Inflammatory macrophage (primary cell): ENCODE data around the gene STRA6.

Source experiments
- DNase-seq, 2 donors: peaks; one replicate each; pipeline ENCODE4 v3.0.0-alpha.2; 2020 to 2022
- total RNA-seq, 18 experiments: gene quantifications; one replicate each; lab custom pipeline; 2026; ENCODE audit warnings: mixed read lengths in 6 of 18, inconsistent platforms in 2 of 18; lab: John Stamatoyannopoulos, UW

STRA6 gene
- total RNA-seq, result 0 to 0.18 (median 0.03) reads per million in 18 experiments

GRCh38 chr15:74202452-74203401 is at the start of gene STRA6:
STRA6 (minus strand) TSS chr15:74202787; CDS start chr15:74202267, 520 bp downstream.
- DNase-seq, result peak in 1 of 2 donors; percentile 33

GRCh38 chr15:74252291-74252690 is 49.7 kb upstream of the STRA6 start:
- no peak for DNase-seq

GRCh38 chr15:74251131-74251811 is 48.7 kb upstream of the STRA6 start:
- DNase-seq, result no peak

- no peak for DNase-seq
These were observed 47.7 kb upstream of the STRA6 start for GRCh38 chr15:74250266-74250665.

GRCh38 chr15:74245342-74245931 is 42.9 kb upstream of the STRA6 start:
- no peak for DNase-seq

GRCh38 chr15:74244822-74245341 is 42.3 kb upstream of the STRA6 start:
- no peak for DNase-seq

GRCh38 chr15:74243431-74243830 is 40.8 kb upstream of the STRA6 start:
- DNase-seq, result no peak

GRCh38 chr15:74242441-74243185 is 40.0 kb upstream of the STRA6 start:
- DNase-seq, result no peak

GRCh38 chr15:74240897-74241614 is 38.5 kb upstream of the STRA6 start:
- no peak for DNase-seq

- DNase-seq, result no peak
These were observed 37.5 kb upstream of the STRA6 start for GRCh38 chr15:74240002-74240568.

GRCh38 chr15:74239051-74239705 is 36.6 kb upstream of the STRA6 start:
- DNase-seq, result no peak

- peak; percentile 23 to 34 for DNase-seq
These were observed 33.4 kb upstream of the STRA6 start, which contains the start of gene CCDC33 for GRCh38 chr15:74235962-74236361. CCDC33 (plus strand) TSS chr15:74236326; CDS start chr15:74236720, 394 bp downstream.

GRCh38 chr15:74234598-74234875 is 31.9 kb upstream of the STRA6 start:
- DNase-seq, result no peak

- DNase-seq, result peak in 1 of 2 donors; percentile 19
These were observed 31.4 kb upstream of the STRA6 start for GRCh38 chr15:74233851-74234597.

GRCh38 chr15:74233373-74233772 is 30.8 kb upstream of the STRA6 start:
- no peak for DNase-seq

- no peak for DNase-seq
These were observed 28.9 kb upstream of the STRA6 start for GRCh38 chr15:74231475-74231874.

- no peak for DNase-seq
These were observed 27.1 kb upstream of the STRA6 start for GRCh38 chr15:74229686-74230085.

- no peak for DNase-seq
These were observed 26.1 kb upstream of the STRA6 start for GRCh38 chr15:74228723-74229081.

- DNase-seq, result no peak
These were observed 25.6 kb upstream of the STRA6 start for GRCh38 chr15:74227968-74228722.
